ENCODE results near the gene MAP2K7.
"Not testable (repeated sequence)": the region's sequence is repeated elsewhere in the genome, so short reads cannot be mapped to it uniquely, and the experiment has no call there.

- not testable (repeated sequence) for TF ChIP-seq CTCF, POLR2A (IDR thresholded peaks at IDR 0.05)
Observed at GRCh38 chr19:7930030-7930429, 26.4 kb downstream of the MAP2K7 start.
